GM21360 (cell line): ENCODE data around the gene THOC1.
A peak's percentile ranks its signal among the peaks of the same experiment; 100 is the strongest.
"Not testable (repeated sequence)": the region's sequence is repeated elsewhere in the genome, so short reads cannot be mapped to it uniquely, and the experiment has no call there.

Source experiments
- ATAC-seq: cut with Tn5 transposase; IDR thresholded peaks from one replicate; pipeline ENCODE4 v1.9.1; 2021; ENCODE audit warnings: mild to moderate bottlenecking, moderate library complexity; ENCODE audit not compliant: unreplicated experiment

THOC1 gene, protein sequence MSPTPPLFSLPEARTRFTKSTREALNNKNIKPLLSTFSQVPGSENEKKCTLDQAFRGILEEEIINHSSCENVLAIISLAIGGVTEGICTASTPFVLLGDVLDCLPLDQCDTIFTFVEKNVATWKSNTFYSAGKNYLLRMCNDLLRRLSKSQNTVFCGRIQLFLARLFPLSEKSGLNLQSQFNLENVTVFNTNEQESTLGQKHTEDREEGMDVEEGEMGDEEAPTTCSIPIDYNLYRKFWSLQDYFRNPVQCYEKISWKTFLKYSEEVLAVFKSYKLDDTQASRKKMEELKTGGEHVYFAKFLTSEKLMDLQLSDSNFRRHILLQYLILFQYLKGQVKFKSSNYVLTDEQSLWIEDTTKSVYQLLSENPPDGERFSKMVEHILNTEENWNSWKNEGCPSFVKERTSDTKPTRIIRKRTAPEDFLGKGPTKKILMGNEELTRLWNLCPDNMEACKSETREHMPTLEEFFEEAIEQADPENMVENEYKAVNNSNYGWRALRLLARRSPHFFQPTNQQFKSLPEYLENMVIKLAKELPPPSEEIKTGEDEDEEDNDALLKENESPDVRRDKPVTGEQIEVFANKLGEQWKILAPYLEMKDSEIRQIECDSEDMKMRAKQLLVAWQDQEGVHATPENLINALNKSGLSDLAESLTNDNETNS

DNA sequence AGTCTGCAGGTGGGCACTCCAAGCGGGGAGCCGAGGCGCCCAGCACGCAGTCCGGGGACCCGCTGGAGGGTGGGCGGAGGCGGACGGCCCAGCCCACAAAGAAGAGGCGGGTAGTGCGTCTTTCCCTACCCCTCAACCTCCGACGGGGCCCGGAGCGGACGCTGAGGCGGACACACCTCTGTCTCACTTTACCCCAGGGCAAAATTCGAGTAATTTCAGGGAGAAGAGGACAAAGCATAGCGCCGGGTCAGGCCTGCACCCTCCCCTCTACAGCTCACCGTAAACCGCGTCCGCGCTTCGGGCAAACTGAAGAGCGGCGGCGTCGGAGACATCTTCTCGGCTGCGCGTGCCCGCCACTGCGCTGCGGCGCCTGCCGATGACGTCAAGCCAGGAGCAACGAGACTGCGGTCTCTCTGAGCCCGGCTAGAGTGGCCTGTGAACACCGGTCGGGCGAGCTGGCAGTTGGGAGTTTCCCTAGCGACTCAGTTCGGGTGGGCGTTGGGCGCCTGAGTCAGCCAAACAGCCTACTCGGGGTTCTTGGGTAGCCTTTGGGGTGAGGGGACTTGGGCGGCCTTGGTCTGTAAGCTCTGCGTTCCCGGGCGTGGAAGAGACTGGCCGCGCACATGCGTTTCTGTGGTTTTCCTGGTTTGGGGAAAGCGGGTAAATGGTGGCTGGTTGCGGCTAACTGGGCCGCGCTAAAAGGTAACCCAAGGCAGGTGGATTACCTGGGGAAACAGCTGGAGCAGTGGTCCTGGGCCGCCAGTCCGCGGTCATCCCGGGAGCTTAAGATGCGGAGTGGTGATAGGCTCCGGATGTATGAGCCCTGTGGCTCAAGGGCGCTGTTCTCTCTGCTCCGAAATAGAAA, at the start of gene THOC1:
TSS of gene THOC1 (minus strand) at position 360 of the 865 bp plus-strand sequence. CDS start at position 332, 28 bp downstream.
- ATAC-seq, result peak; percentile 89

DNA sequence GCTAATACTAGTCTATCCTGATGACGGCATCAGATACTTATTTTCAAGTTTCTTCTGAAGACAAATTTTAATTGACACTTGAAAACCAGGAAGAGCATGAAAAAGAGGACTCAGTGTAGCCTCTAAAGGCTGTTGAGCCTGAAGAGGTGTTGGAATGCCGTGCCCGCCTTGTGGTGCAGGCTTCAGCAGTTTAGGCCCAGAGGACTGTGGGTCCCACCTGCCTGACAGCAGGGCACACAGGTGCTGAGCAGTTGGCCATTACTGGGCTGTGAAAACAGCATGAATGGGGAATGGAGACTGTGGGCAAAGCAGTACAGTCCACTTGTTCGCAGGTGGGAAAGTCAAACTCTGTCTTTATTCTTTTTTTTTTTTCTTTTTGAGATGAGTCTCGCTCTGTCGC, 49.8 kb upstream of the THOC1 start:
- ATAC-seq, result no peak

DNA sequence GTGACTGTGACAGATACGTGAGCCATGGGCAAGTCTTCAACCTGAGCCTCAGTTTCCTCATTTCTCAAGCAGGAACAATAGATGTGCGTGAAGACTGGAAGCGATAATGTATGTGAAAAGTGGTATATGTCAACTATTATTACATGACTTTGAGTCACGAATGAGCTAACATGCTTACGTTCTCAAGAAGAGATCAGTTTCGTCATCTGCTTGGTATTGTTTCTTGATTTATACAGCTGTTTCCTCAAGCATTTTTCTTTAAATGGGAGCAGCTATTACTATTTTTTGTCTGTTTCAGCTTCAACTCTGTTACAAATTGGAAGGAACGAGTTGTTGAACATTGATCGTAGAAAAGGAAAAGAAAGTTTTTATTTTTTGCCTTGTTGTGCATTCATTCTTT, 48.5 kb upstream of the THOC1 start:
- ATAC-seq, result no peak

DNA sequence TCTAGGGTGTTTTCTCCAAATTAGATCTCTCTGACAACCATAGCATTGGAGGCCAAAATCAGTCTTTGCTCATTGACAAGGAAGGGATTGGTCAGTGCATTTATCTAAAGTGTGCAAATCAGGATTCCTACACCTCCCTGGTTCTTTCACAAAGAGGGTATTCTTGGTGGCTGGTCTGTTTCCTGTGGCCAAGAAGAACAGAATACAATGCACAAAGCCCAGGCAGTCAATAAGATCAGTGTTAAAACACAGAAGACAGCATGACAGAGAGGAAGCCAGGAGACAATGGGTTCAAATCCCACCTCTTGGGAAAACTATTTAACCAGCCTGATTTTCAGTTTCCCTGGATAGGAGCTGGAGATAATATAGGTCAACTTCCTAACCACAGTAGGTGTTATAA, 46.1 kb upstream of the THOC1 start:
- no peak for ATAC-seq

DNA sequence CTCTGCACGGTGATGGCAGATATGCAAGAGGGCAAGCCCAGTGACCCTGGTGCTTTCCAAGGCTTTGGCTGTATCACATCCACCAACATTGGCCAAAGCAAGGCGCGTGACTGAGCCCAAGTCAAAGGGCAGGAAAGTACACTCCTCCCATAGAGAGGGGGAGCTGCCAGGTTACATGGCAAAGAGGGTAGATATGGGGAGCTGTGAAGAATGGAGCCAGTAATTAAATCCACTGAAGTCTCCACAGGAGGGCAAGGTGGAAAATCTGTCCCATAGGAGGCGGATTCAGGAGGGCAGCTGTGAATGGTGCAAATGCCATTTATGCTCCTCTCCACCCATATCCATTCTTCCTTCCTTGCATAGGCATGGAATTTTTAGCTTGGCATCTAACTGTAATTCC, 44.6 kb upstream of the THOC1 start:
- no peak for ATAC-seq

DNA sequence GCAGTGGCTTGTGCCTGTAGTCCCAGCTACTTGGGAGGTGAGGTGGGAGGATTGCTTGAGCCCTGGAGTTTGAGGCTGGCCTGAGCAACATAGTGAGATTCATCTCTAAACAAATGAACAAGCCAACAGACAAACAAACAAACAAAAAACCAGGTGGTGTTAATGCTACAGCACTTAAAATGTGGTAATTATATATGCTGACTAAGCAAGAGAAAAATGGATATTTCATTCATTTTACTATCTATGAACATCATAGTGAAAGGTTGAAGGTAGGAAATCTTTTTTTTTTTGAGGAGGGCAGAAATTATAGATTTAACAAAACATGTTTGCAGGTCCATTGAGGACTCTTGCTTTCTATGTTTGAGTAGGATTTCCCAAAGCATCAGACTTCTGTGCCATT, 42.2 kb upstream of the THOC1 start:
- no peak for ATAC-seq

DNA sequence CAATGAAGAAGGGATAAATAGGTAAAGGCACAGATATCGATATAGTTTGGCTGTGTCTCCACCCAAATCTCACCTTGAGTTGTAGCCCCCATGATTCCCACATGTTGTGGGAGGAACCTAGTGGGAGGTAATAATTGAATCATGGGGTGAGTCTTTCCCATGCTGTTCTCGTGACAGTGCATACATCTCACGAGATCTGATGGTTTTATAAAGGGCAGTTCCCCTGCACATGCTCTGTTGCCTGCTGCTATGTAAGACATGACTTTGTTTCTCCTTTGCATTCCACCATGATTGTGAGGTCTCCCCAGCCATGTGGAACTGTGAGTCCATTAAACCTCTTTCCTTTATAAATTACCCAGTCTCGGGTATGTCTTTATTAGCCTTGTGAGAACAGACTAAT, 40.2 kb upstream of the THOC1 start:
- ATAC-seq, result not testable (repeated sequence)

DNA sequence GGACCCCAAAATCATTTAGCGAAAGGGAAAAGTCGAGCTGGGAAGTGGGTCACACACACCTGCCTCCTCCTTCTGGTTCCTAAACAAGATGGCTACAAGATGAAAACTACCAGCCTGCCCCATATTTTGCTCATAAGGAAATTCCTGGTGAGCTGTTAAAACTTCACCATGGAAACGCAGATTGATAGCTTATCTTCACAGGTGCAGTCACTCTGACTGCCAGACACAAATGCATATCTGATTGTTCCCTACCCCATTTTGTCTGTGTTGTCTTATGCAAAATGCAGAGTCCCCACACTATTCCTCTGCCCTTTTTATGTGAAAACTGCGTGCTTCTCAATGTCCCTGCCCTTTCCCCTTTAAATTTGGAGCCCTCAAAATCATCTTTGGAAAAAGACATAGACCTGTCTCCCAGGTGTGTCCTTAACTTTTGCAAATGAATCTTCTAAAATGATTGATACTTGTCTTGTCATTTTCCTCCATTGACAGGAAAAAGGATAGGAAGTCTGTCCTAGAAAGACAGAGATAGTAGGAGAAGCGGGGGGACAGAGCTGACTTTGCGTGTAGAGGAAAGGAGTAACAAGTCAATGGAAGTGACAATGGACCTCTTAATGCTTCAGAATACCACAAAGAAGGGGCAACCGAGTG, 38.9 kb upstream of the THOC1 start:
- ATAC-seq, result no peak

DNA sequence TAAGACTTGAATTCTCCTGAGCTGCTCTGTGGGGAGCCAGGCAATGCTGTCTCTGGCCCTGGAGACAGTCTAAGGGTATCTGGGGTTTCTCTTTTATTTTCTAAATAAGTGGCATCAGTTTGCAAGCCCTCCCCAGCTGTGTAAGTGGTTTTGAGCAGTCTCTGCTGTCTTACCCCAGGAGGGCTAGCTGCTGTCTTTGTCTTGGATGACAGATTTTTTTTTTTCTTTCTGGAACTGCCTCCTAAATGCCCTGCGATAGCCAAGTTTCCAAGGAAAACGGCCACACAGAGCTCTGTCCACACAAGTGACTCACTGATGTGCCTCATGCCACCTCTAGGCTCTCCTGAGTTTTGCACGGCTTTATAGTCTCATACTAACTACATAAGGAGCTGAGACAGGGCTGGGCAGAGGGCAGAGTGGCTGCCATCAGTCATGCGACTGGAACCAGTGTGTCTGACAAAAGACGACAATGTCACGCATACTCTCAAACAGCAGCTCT, 37.2 kb upstream of the THOC1 start:
- ATAC-seq, result no peak

DNA sequence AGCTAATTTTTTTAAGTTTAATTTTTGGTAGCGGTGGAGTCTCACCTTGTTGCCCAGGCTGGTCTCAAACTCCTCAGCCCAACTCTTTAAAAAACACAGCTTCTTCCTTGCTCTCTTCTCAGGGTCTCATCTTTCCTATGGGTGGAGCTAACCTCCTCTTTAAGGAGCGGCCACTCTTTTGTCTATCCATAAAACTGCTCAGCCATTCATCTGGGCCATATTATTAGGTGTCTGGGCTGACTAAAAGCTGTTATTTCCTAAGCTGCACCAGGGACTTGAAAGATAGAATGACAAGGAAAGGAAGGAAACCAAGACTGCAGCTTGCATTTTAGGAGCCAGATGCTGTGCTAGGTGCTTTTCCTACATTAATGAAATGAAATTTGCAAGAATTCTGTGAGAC, 35.8 kb upstream of the THOC1 start:
- ATAC-seq, result no peak

DNA sequence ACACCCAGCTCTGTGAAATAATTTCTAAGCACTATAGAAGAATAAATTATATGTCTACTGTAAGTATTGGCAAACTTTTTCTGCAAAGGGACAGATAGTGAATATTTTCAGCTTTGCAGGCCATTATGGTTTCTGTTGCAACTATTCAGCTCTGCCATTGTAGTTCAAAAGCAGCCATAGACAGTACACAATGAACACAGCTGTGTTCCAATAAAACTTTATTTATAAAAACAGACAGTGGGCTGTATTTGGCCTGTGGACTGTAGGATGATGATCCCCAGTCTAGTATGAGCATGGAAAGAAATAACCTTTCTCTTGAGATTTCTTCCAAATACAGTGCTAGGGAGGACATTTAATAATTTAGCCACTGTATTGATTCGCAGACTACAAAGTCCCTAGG, 35.2 kb upstream of the THOC1 start:
- no peak for ATAC-seq

DNA sequence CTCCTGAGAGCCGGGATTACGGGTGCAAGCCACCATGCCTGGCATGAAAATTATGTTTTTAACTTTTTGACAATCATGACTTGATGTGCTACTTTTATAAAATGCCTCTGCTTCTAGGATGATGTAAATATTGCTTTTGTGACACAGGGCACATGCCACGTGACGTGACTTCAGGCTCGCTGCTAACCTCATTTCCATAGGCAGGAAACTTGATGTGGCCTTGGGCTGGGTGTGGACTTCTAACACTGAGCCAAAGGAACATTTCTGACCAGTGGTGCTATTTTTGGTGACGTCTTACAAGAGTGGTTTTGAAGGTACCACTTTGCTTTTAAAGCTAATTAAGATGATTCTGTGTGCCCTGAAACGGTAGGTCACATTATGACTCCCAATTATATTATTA, 34.2 kb upstream of the THOC1 start:
- ATAC-seq, result no peak

DNA sequence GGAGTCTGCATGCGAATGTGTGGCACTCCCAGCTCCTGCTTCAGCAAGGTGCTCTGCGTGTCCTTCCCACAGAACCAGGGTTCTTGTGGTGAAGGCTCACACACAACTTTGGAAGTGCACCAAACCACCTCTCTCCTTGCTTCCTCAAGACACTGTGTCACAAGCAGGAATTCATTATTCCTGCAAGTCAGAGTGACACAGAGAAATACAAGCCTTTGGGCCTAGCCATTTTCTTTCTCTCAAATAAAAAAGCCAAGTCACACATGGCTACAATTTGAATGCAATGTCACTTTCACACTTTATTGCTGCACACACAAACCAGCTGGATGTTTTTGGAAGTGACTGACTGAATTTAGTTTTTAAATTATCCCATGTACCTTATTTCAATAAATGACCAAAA, 30.1 kb upstream of the THOC1 start:
- no peak for ATAC-seq

DNA sequence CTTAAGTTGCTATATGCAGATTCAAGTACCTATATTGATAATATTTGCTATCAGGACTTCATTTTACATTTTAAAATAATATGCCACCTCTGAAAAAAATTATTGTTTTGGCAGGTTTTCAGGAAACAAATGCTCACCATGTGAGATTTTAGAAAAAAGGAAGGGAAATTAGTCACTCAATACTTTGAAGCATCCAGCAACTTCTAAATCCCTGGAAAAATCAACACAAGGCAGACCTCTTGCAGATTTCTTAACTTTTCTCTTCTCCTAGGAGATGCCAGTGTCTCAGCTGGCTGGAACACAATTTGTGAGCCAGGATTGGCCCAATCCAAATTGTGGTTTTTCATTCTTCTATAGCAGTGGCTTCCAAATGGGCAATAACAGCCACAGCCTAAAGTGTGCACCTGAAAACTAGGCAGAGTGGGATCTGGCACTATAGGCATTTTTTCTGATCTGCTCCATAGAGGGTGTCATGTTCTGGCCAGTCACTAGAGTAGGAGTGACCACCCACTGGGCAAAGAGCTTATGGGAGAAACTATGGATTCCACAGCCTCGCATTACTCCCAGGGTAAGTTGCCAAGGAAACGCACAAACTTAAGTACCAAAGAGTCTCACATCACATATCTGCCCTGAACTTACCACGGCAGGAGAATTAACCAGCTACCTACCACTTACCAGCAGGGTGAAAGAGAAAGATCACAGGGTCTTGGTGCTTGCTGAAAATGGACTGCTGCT, 28.1 kb upstream of the THOC1 start:
- ATAC-seq, result no peak

DNA sequence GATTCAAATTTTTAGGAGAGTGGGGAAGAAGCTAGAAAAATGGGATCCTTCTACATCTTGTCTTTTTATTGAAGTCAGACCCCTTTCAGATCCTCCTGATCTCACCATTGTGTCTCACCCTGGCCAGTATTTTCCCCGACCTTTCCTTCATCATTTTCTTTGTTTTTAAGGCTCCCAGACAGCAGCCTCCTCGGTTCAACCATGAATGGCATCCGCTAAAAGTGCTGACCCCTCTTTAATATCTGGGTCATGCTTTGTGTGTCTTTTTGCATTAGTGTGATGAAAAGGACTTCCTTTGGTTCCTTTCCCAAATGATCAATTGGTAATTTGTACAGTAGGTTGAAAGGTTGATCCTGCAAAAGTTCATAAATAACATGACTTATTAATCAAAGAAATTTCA, 26.7 kb upstream of the THOC1 start:
- ATAC-seq, result no peak

DNA sequence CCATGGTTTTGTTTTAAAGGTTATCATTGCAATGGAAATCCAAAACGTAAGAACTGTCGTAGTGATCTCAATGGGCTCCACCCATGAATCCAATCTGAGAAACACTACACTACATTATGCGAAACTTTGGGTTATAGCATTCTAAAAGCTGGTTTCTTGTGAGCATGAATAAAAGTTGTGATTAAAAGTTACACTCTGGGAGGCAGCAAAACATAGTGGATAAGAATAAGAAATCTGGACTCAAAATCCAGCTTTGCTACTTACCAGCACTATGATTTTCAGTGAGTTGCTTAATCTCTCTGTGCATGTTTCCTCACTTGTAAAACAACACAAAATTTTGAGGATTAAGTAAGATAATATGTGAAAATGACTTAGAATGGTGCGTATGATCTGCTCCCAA, 25.7 kb upstream of the THOC1 start:
- no peak for ATAC-seq

DNA sequence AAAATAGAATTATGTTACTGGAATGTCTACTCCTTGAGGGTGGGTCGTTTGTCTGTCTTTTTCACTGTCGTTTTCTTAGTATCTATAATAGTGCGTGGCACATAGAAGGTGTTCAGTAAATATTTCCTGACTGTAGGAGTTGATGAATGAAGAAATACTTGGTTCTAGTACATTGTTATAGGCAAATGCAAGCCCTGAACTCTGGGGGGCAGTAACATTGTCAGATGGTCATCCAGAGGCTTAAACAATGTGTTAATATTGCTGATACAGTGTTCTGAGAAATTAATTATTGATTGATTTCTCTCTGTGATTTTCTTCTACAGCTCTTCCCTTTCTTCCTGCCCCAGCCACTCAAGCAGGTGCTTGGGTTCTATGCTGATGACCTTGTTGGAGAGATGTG, 24.4 kb upstream of the THOC1 start:
- ATAC-seq, result no peak

DNA sequence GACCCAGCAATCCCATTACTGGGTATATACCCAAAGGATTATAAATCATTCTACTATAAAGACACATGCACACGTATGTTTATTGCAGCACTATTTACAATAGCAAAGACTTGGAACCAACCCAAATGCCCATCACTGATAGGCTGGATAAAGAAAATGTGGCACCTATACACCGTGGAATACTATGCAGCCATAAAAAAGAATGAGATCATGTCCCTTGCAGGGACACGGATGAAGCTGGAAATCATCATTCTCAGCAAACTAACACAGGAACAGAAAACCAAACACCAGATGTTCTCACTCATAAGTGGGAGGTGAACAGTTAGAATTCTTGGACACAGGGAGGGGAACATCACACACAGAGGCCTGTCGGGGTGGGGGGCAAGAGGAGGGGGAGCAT, 22.1 kb upstream of the THOC1 start:
- ATAC-seq, result not testable (repeated sequence)

DNA sequence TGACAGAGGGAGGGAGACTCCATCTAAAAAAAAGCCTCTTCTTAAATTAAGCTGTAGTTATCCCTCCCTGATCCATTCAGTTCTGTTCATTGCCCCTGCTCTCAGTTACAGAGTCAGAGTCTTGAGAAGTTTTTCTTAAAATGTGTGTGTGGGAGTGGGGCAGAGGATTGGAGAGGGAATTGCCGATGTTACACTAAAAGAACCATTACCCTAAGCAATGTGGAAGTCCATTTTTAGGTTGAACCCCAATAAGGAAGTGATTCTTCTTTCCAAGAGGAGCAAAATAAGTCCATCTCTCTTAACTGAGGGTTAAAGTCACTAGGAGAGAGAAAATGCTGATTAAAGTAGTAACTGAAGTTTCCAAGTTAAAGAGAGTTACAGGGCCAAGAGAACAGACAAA, 21.2 kb upstream of the THOC1 start:
- no peak for ATAC-seq
